Suppressor macrophage treated with lipopolysaccharide for 1 hour (primary cell): ENCODE results near the gene EPHB4.
"Not testable (repeated sequence)": the region's sequence is repeated elsewhere in the genome, so short reads cannot be mapped to it uniquely, and the experiment has no call there.

Source experiments
- DNase-seq, 3 donors: peaks; one replicate each; pipeline ENCODE4 v3.0.0-alpha.2; 2020 to 2022

Gene EPHB4

DNA sequence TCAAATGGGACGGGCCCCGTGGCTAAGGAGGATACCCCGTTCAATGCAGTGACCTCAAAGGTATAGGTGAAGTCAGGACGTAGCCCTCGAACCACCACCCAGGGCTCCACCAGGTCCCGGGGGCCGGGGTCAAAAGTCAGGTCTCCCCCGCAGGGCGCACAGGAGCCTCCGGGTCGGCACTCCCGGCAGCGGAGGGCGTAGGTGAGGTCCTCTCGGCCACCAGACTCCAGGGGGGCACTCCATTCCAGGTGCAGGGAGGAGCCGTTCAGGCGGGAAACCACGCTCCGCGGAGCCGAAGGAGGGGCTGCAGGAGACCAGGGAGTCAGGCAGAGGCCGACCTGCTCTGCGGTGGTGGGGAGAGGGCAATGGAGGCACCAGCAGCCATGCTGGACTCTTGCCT lies 7.7 kb downstream of the EPHB4 start:
- no peak for DNase-seq

DNA sequence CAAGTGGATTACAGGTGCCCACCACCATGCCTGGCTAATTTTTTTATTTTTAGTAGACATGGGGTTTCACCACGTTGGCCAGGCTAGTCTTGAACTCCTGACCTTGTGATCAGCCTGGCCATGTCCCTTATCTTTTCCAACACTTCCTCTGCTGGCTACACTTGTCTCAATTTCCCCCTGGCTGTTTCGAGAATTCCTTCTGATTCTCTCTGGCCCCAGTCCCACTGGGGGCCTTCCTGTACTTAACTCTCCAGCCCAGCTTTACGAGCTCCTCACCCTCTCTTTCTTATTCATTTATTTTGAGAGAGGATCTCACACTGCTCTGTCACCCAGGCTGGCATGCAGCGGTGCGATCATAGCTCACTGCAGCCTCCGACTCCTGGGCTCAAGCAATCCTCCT lies 8.5 kb downstream of the EPHB4 start:
- DNase-seq = no peak

DNA sequence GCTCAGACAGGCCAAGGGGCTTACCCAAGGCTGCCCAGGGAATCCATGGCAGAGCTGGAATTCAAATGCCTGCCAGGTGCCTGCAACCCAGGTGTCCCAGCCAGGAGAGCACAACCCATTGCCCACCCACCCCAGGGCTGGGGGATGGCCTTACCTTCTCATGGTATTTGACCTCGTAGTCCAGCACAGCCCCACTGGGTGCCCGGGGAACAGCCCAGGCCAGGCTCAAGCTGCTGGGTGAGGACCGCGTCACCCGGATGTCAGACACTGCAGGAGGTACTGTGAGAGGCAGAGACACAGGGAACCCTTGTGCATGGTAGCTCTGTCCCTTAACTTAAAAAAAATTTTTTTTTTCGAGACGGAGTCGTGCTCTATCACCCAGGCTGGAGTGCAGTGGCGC lies 9.0 kb downstream of the EPHB4 start:
- no peak for DNase-seq

DNA sequence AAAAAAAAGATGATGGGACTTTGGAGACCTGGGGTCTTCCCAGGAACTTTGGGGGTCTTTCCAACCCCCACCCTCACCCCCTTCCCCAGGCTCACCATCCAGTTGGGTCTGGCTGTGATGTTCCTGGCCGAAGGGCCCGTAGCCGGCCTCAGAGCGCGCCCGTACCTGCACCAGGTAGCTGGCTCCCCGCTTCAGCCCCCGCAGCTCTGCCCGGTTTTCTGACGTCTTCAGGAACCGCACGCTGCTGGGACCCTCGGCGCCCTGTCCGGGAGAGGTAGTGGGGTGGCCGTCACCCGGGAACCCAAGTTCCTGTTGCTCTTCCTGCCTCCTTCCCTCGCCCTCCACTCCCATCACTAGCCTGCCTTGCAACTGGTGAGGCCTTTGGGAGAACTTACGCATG lies 10.2 kb downstream of the EPHB4 start:
- no peak for DNase-seq

DNA sequence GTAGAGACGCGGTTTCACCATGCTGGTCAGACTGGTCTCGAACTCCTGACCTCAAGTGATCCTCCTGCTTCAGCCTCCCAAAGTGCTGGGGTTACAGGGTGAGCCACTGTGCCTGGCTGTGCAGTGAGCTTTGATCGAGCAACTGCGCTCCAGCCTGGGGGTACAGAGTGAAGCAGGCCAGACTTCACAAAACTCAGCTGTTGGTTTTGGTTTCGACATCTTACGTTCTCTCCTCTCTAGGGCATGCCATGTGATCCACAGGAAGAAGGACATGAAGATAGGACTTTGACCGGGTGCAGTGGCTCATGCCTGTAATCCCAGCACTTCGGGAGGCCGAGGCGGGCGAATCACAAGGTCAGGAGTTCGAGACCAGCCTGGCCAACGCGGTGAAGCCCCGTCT lies 10.8 kb downstream of the EPHB4 start:
- not testable (repeated sequence) for DNase-seq

DNA sequence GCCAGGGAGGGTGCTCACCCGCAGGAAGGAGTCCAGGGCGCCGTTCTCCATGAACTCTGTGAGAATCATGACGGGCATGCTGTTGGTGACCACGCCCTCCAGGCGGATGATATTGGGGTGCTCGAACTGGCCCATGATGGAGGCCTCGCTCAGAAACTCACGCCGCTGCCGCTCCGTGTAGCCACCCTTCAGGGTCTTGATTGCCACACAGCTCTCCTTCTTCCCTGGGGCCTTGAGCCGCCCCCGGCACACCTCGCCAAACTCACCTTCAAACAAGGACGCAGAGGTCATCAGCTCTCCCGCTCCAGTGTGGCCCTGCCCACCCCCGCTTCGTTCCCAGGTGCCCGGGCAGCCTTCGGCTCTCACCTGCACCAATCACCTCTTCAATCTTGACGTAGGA lies 14.6 kb downstream of the EPHB4 start:
- no peak for DNase-seq

DNA sequence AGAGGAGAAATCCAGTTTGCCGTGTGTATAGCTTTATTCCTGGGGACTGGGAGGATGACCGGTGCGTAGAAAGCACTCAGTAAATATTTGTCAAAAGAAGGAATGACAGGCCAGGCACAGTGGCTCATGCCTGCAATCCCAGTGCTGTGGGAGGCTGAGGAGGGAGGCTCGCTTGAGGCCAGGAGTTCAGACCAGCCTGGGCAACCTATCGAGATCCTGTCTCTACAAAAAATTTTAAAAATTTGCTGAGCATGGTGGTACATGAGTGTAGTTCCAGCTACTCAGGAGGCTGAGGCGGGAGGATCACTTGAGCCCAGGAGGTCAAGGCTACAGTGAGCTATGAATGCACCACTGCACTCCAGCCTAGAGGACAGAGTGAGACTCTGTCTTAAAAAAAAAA lies 15.8 kb downstream of the EPHB4 start:
- no peak for DNase-seq

DNA sequence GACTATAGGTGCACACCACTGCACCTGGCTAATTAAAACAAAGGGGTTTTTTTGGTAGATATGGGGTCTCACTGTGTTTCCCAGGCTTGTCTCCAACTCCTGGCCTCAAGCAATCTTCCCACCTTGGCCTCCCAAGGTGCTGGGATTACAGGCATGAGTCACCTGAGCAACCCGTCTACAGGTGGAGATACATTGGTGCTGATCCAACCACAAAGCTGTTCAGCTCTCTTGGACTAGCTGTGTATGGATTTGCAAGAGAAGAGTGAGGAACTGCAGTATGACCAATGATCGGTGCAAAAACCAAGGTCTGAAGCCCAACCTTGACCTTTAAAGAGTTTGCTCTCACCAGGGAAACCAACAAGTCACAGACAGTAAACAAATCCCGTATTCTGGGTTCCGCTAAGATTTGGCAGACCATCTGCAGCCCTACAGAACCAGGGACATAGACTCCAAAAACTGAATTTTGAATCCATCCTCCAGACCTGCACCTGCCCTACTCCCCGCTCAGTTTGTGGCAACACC lies 18.9 kb downstream of the EPHB4 start:
- no peak for DNase-seq

DNA sequence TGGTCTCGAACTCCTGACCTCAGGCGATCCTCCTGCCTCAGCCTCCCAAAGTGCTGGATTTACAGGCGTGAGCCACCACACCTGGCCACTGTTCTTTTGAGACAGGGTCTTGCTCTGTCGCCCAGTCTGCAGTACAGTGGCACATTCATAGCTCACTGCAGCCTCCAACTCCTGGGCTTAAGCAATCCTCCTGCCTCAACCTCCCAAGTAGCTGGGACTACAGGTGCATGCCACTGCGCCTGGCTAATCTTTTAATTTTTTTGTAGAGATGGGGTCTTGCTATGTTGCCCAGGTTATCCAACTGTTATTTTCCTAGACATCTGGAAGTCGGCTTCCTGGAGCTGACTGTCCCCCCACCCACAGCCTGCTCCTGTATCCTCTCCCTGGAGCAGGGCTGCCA lies 20.4 kb downstream of the EPHB4 start:
- DNase-seq = not testable (repeated sequence)

DNA sequence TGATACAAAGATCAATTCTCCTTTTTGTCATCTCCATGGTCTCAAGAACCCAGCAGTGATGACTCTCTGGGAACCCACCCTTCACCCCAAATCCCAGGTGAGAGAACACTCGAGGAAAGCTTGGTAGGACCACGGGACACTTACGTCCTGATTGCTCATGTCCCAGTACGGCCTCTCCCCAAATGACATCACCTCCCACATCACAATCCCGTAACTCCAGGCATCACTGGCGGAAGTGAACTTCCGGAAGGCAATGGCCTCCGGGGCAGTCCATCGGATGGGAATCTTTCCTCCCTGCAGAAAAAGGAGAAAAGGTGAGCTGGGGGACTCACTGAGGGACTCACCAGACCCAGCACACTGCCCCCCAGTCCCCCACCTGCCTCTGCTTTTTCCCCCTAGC lies 21.0 kb downstream of the EPHB4 start:
- no peak for DNase-seq

DNA sequence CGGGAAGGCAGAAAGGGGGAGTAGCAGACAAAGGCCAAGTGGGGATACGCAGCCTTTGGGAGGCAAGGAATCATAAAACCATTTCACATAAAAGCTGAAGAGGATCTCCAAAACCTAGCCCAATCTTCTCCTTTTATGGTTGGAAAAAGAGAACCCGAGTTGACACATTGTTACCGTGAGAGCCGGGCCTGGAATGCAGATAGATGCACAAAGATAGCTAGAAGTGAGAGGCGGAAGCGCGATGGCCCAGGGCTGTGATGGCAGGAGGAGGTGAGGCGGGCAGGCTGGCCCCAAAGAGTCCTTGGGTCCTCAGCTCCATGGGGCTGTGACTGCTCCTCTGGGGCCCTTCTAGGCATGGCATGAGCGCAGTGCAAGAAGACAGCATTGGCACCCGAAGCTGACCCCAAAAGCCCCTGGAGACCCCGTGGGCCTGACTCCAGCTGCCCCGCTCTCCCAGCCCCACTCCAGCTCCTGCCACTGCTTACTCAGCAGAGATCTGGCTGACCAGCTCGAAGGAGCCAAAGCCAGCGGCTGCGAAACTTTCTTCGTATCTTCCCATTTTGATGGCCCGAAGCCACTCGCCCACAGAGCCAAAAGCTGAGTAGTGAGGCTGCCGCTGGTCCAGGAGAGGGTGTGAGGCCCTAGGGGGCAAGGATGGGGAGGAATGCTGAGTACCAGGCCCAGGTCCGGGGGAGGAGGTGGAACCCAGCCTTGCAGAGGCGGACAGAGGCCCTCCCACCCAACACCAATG lies 22.5 kb downstream of the EPHB4 start:
- DNase-seq = no peak

DNA sequence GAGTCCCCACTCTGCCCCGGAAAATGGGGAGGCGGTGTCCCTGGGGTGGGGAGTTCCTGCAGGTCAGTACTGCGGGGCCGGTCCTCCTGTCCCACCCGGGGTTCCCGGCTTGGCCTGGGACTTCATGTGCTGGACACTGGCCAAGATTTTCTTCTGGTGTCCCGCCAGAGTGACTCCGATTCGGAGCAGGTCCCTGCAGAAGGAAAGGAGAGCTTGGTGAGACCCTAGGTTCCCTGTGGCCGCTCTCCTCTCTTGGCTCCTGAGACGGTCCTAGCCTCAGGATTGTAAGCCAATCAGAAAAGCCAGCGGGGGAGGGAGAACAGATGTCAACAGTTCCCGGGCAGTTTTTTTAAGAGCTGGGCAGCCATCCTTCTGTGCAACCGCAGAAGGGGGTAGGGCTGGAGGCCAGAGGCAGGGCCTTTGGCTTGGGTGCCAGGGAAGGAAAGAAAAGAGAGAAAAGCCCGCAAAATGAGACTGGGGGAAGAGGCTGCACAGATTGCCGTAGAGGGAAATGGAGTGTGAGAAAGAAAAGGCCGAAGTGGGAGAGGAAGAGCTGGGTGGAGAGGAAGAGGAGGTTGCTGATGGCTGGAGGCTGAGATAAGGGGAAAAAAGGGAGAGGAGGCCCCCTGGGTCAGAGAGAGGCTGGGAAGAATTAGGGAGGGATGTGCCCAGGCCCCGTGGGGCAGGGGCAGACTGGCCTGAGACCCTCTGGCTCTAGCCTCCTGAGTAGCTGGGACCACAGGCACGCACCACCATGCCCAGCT lies 23.7 kb downstream of the EPHB4 start:
- DNase-seq = peak; percentile 85 to 91 (median 91)

DNA sequence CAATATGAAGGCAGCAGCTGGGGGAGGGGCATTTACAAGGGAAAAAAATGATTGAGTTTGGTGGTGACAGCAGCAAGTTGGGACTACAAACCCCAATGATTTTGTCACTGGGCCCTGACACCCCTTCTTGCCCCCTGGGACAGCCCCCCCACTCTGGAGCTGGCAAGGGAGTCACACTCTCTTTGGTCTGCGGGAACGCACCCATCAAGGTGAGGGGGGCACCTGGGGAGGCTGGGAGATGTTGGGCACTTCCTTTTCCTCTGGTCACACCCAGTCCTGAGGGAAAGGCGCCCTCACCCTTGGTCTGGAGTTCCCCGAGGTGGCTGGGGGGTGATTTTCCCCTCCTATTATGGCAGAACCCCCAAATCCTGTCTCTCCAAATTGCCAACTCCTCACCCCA lies 24.4 kb downstream of the EPHB4 start:
- DNase-seq = no peak

DNA sequence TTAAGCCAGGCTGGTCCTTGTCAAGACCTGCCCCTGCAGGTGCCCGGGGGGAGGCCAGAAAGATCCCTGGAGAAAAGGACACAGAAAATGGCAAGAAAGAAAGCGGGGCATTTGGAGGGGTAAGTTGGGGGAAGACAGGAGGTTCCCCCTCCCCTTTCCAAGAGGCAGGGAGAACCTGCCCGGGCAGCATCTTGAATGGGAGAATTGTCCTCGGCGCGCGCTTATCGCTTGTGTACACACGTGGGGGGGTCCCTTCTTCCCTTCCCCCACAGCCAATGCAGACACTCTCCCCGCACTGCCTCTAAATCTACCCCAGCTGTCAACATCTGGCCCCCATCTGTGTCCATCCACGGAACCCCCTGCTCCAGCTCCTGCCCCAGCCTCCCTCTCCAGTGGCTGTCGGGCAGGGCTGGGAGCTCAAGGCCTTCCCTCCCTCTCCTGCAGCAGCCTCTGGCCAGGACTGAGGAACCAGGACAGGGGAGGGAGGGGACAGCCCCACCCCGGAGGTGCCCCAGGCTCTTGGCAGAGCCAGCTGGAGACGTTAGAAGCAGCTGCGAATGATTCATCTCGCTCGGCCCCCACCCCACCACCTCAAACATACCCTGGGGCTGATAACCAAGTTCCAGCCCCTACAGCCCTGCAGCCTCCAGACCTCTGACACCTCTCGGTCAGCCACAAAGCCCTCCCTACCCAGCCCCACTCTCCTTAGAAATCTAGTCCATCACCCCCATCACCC lies 25.3 kb downstream of the EPHB4 start:
- DNase-seq = peak in 2 of 3 donors; percentile 20 to 21

DNA sequence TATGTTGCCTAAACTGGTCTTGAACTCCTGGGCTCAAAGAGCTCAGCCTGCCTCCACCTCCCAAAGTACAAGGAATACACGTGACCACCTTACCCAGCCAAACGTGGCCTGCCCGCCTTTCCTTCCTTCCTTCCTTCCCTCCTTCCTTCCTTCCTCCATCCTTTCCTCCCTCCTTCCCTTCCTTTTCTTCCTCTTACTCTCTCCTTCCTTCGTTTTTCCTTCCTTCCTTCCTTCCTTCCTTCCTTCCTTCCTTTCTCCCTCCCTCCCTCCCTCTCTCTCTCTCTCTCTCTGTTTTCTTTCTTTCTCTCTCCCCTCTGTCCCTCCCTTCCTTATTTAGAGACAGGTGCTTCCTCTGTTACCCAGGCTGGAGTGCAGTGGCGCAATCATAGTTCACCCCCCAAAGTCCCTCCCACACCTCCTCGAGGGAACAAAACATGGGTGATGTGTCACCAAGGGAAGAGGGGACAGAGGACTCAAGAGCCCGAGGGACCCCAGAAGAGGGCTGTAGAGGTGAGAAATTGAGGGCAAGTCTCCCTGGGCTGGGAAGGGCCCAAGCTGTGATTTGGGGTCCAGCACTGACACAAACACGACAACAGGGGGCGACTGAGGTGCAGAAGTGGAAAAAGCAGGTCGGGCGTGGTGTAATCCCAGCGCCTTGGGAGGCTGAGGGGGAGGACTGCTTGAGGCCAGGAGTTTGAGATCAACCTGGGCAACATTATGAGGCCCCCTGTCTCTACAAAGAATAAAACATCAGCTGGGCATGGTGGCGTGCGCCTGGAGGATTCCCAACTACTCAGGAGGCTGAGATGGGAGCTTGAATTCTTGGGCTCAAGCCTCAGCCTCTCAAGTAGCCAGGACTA lies 28.1 kb downstream of the EPHB4 start:
- peak; percentile 67 to 80 (median 77) for DNase-seq

DNA sequence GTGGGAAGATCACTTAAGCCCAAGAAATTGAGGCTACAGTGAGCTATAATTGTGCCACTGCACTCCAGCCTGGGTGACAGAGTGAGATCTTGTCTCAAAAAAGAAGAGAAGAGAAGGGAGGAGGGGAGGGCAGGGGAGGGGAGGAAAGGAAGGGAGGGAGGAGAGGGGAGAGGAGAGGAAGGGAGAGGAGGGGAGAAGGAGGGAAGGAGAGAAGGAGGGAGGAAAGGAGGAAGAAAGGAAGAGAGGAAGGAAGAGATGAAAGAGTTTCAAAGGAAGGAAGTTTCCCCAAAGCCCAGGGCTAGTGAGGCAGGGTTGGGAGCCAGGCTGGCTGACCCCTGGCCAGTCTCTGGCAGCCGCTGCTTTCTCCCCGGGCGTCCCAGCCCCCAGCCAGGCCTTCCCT lies 32.6 kb downstream of the EPHB4 start:
- DNase-seq = no peak

DNA sequence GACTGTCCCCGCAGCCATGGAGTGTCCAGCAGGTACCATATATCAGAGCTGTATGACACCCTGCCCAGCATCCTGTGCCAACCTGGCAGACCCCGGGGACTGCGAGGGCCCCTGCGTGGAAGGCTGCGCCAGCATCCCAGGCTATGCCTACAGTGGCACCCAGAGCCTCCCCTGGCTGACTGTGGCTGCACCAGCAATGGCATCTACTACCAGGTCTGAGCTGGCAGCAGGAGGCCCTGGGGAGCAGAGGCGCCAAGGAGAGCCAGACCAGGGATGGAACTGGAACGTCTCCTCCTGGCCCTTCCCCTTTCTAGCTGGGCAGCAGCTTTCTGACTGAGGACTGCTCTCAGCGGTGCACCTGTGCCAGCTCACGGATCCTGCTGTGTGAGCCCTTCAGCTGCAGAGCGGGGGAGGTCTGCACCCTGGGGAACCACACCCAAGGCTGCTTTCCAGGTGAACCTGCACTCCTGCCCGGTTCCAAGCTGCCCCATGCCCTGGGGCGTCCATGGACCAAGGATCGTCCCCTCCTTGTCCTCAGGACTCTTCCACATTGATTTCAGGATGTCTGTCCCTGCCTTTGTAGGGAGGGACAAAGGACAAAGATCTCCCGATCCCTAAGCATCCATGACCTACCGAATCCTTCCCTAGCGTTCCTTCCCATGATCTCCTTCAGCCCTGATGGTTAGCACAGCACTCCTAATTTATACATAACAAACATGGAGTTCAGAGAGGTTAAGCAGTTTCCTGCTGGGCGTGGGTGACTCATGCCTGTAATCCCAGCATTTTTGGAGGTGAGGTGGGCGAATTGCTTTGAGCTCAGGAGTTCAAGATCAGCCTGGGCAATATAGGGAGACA lies 33.3 kb downstream of the EPHB4 start:
- no peak for DNase-seq

DNA sequence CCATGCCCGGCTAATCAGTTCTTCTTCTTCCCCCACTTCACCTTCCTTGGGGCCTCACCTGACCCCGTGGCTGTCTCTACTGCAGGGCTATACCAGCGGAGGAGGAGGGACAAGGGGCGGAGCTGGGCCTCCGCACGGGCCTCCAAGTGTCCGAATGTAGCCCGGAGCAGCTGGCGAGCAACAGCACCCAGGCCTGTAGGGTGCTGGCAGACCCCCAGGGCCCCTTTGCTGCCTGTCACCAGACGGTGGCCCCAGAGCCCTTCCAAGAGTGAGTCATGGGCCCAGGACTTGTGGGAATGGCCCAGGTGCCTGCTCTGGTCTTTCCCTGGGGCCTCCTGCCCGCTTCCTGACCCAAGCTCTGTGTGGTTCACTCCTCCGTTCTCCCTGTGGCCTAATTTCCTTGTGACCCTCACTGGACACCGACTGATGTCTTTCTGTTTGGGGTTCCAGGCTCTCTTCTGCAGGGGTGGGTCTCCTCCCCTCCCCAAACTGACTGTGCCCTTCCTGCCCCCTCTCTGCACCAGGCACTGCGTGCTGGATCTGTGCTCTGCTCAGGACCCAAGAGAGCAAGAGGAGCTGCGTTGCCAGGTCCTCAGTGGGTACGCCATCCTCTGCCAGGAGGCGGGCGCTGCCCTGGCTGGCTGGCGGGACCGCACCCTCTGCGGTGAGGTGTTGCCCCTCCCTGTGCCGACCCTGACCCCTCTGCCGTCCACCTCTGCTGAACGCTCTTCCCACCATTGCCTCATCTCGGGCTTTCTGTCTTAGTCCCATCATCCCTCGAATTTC lies 35.2 kb downstream of the EPHB4 start:
- DNase-seq = no peak

DNA sequence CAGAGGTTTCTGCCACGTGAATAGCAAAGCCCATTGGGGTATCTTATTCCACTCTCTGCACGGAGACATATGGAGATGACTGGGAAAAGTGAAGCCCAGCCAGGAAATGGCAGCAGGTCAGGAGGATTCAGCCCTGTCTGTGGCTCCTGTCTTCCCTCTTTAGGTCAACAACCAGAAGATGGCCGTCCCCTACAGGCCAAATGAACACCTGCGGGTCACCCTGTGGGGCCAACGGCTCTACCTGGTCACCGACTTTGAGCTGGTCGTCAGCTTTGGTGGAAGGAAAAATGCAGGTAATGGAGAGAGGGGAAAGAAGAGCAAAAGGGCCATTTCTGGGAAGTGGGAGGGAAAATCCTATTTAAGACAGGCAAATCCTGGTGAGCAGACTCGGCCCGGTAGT lies 38.3 kb downstream of the EPHB4 start:
- no peak for DNase-seq

DNA sequence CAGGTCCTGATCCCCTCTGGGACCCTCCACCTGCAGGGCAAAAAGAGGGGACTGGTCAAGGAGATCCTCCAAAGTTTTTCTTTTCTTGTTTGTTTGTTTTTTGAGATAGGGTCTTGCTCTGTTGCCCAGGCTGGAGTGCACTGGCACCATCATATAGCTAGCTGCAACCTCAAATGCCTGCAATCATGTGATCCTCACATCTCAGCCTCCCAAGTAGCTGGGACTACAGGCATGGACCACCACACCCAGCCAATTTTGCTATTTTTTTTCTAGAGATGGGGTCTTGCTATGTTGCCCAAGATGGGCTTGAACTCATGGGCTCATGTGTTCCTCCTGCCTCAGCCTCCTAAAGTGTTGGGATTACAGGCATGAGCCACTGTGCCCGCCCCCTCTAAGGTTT lies 41.0 kb downstream of the EPHB4 start:
- DNase-seq = no peak

DNA sequence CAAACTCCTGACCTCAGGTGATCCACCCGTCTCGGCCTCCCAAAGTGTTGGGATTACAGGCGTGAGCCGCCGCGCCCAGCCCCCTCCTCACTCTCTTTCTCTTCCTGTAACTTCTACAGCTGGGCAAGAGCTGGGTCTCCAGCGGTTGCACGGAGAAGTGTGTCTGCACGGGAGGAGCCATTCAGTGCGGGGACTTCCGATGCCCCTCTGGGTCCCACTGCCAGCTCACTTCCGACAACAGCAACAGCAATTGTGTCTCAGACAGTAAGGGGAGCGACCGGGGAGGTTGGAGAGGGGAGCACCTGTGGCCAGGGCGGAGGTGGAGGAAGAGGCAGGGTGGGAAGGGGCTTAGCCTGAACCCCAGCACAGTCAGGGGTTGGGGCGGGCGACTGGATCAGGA lies 41.4 kb downstream of the EPHB4 start:
- DNase-seq = no peak
